PC-9 (cell line): Measurements from ENCODE around the gene KLHDC1. TPM values are rescaled to one million over a fixed set of nuclear protein-coding genes. Genes with fewer than 3 reads are reported as not detected.
"Not testable (repeated sequence)": the region's sequence is repeated elsewhere in the genome, so short reads cannot be mapped to it uniquely, and the experiment has no call there.

Experiments
- BruUV-seq: library from RNA; stranded (reverse); fragments of 400-500 nt; replicated peaks from 2 replicates; lab custom pipeline; 2021; lab: Mats Ljungman, UMichigan
- CTCF ChIA-PET: fragments of 300-600 bp; sonication (Branson Sonifier 250); formaldehyde crosslinking; loops from one replicate; lab custom pipeline; 2022; ENCODE audit warnings: antibody characterized with exemption; lab: Charles Lee
- POLR2A ChIA-PET: fragments of 300-600 bp; sonication (Branson Sonifier 250); formaldehyde crosslinking; loops from one replicate; lab custom pipeline; 2022; ENCODE audit warnings: antibody characterized with exemption; ENCODE audit not compliant: unreplicated experiment; lab: Charles Lee
- DNase-seq, 2 experiments: peaks; one replicate each; pipeline versions ENCODE4 v3.0.0 to v3.0.0-alpha.2; 2015 to 2022; ENCODE audit warnings: mixed read lengths in 1 of 2
- H2AFZ ChIP-seq: fragments of 200-600 bp; sonication (generic); 2 replicates; pipeline ENCODE4 v1.8.1; 2017; ENCODE audit warnings: antibody characterized with exemption
- H3F3A ChIP-seq: fragments of 200-600 bp; sonication (generic); 2 replicates; pipeline ENCODE4 v1.8.1; 2017; ENCODE audit warnings: antibody characterized with exemption, mild to moderate bottlenecking, low read depth; ENCODE audit not compliant: insufficient read depth
- H3K27ac ChIP-seq: fragments of 200-600 bp; sonication (generic); 2 replicates; pipeline ENCODE4 v1.6.1; 2016; ENCODE audit warnings: mixed run types
- H3K27me3 ChIP-seq: fragments of 200-600 bp; sonication (generic); 2 replicates; pipeline ENCODE4 v1.6.1; 2016; ENCODE audit warnings: low read depth, mixed run types; ENCODE audit not compliant: insufficient read depth
- H3K36me3 ChIP-seq: fragments of 200-600 bp; sonication (generic); 2 replicates; pipeline ENCODE4 v1.6.1; 2016; ENCODE audit warnings: low read depth, mixed run types
- H3K4me1 ChIP-seq: fragments of 200-600 bp; sonication (generic); replicated peaks from 2 replicates; pipeline ENCODE4 v1.6.1; 2016; ENCODE audit warnings: mixed run types; ENCODE audit not compliant: insufficient read depth
- H3K4me2 ChIP-seq: fragments of 200-600 bp; sonication (generic); 2 replicates; pipeline ENCODE4 v1.6.1; 2017; ENCODE audit warnings: mixed run types
- H3K4me3 ChIP-seq: fragments of 200-600 bp; sonication (generic); 2 replicates; pipeline ENCODE4 v1.6.1; 2016; ENCODE audit warnings: mixed run types
- H3K79me2 ChIP-seq: fragments of 200-600 bp; sonication (generic); 2 replicates; pipeline ENCODE4 v1.6.1; 2017; ENCODE audit warnings: low read depth, mixed run types
- H3K9me2 ChIP-seq: fragments of 200-600 bp; sonication (generic); 2 replicates; pipeline ENCODE4 v1.8.1; 2017; ENCODE audit warnings: mild to moderate bottlenecking; ENCODE audit not compliant: insufficient read depth
- H3K9me3 ChIP-seq: fragments of 200-600 bp; sonication (generic); 2 replicates; pipeline ENCODE4 v1.8.1; 2016; ENCODE audit warnings: low read depth; ENCODE audit not compliant: insufficient read depth
- H4K20me1 ChIP-seq: fragments of 200-600 bp; sonication (generic); 2 replicates; pipeline ENCODE4 v1.8.1; 2017; ENCODE audit not compliant: insufficient read depth
- EZH2 ChIP-seq: fragments of 200-600 bp; sonication (generic); IDR thresholded peaks from 2 replicates; pipeline ENCODE4 v1.8.0; 2017; ENCODE audit warnings: antibody characterized with exemption, low read depth
- intact Hi-C: fragments of 100-400 bp; cut with micrococcal nuclease; formaldehyde crosslinking; loops from one replicate; pipeline ENCODE4 v1.10.0; 2022; ENCODE audit not compliant: unreplicated experiment
- total RNA-seq: library from RNA; stranded (reverse); gene quantifications from 2 replicates; pipeline ENCODE4 v1.2.3, GENCODE V29; 2021
- TF ChIP-seq, protein P1 (sequence below): fragments of 200-600 bp; sonication (generic); conservative IDR thresholded peaks from 2 replicates; pipeline ENCODE4 v1.6.1; 2017; ENCODE audit warnings: mixed run types, antibody characterized with exemption, mild to moderate bottlenecking, moderate library complexity

Gene KLHDC1
- total RNA-seq, 1 experiment from 2014 or later, result 1.2 TPM

DNA sequence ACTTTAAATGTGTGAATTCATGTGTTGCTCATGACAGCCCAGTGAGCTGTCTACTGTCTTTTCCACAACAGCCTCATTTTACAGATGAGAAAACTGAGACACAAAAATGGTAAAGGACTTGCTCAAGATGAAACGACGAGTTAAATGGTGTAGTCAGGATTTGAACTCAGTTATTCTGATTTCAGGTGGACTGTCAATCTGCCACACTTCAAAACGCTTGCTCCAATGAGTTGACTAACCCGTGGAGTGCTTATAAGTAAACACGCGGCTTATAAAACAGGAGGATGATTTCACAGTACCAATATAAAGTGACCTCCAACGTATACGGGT lies 4.3 kb upstream of the KLHDC1 start:
- H3K4me1 ChIP-seq, result no peaks in the 10 kb centered on the region
- no peaks in the 10 kb centered on the region for H4K20me1 ChIP-seq
- H3K27me3 ChIP-seq, result no peaks in the 10 kb centered on the region
- intact Hi-C loops, result loop anchor here (1.0 kb wide), 1 partner anchor 79 kb away; no protein-coding TSS in a partner anchor
- no TSS peak for BruUV-seq
- H3K27ac ChIP-seq, result no peak overlapping the region
- ChIA-PET POLR2A (no interaction called here), CTCF (interaction anchor here (1.0 kb wide), 1 partner anchor 55 kb away, joined by 6 read pairs; no protein-coding TSS in a partner anchor)
- H3K9me3 ChIP-seq, result no peaks in the 10 kb centered on the region
- no peak for TF ChIP-seq EZH2
- TF ChIP-seq, protein P1, sequence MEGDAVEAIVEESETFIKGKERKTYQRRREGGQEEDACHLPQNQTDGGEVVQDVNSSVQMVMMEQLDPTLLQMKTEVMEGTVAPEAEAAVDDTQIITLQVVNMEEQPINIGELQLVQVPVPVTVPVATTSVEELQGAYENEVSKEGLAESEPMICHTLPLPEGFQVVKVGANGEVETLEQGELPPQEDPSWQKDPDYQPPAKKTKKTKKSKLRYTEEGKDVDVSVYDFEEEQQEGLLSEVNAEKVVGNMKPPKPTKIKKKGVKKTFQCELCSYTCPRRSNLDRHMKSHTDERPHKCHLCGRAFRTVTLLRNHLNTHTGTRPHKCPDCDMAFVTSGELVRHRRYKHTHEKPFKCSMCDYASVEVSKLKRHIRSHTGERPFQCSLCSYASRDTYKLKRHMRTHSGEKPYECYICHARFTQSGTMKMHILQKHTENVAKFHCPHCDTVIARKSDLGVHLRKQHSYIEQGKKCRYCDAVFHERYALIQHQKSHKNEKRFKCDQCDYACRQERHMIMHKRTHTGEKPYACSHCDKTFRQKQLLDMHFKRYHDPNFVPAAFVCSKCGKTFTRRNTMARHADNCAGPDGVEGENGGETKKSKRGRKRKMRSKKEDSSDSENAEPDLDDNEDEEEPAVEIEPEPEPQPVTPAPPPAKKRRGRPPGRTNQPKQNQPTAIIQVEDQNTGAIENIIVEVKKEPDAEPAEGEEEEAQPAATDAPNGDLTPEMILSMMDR, result no peak
- peaks cover 18% of the 10 kb centered on the region; the same call in 1 of the 2 replicates for H3F3A ChIP-seq
- H2AFZ ChIP-seq, result peak overlapping the region; percentile 85; the same call in 1 of the 2 replicates
- DNase-seq, result no peak
- H3K4me3 ChIP-seq, result no peak overlapping the region
- H3K9me2 ChIP-seq, result no peaks in the 10 kb centered on the region
- H3K79me2 ChIP-seq, result 0 out of 2 replicates have a peak, but pooled peaks cover 8% of the 10 kb centered on the region
- H3K4me2 ChIP-seq, result peak overlapping the region; percentile 83; the same call in 1 of the 2 replicates
- H3K36me3 ChIP-seq, result no peaks in the 10 kb centered on the region

DNA sequence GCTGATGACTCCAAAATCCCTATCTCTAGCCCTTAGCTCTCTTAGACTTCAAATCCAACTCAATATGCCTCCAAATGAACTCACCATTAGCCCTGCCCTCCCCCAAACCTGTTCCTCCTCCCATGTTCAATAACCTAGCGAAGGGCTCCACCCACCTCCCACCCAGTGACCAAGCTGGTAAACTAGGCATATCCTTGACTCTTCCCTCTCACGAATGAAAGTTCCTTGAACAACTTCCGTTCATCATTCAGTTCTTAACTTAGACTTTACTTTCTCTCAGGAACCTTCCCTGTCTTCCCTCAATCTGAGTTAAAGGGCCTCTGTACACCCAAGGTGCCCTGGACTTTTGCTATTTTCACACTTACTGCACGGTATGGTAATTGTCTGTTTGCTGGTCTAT lies 1.9 kb upstream of the KLHDC1 start:
- Histone ChIP-seq H4K20me1 (no peaks in the 10 kb centered on the region), H2AFZ (no peak overlapping the region), H3K27me3 (no peaks in the 10 kb centered on the region), H3K9me2 (no peaks in the 10 kb centered on the region), H3K36me3 (no peaks in the 10 kb centered on the region), H3F3A (peaks cover 18% of the 10 kb centered on the region; the same call in 1 of the 2 replicates), H3K79me2 (0 out of 2 replicates have a peak, but pooled peaks cover 8% of the 10 kb centered on the region), H3K4me3 (no peak overlapping the region), H3K4me2 (no peak overlapping the region), H3K9me3 (no peaks in the 10 kb centered on the region), H3K4me1 (no peaks in the 10 kb centered on the region), H3K27ac (no peak overlapping the region)
- intact Hi-C loops, result no loop called here
- no TSS peak for BruUV-seq
- POLR2A ChIA-PET, result no interaction called here
- CTCF ChIA-PET, result no interaction called here
- no peak for DNase-seq
- TF ChIP-seq, protein P1, result no peak

DNA sequence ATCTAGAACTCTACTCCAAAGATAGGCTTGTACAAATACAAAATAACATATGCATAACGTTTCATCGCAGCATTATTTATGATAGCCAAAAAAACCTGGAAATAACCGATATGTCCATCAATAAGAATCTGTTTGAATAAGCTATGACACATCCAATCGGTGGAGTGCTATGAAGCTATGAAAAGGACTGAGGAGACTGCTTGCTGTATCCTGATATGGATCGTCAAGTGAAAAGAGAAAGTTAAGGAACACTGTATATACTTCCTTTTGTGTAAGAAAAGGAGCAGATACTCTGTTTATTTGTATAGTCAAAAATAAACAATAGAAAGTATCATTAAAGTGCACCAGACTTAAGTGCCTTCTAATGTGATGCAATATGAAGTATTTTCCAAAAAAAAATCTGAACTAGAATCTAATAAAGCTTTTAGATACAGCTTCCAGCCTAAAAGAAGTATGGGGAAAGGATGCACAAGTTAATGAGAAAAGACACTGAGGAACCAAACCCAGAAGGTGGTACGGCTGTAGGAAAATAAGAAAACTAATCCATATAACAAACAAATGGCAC lies 645 bp upstream of the KLHDC1 start:
- no peaks in the 10 kb centered on the region for H3K9me2 ChIP-seq
- TF ChIP-seq, protein P1, result no peak
- no peak for TF ChIP-seq EZH2
- H3K4me2 ChIP-seq, result peak overlapping the region; percentile 74
- no peaks in the 10 kb centered on the region for H3K27me3 ChIP-seq
- H3K36me3 ChIP-seq, result no peaks in the 10 kb centered on the region
- no peaks in the 10 kb centered on the region for H3K4me1 ChIP-seq
- H4K20me1 ChIP-seq, result no peaks in the 10 kb centered on the region
- H3K4me3 ChIP-seq, result peak overlapping the region; percentile 73
- H3F3A ChIP-seq, result peaks cover 18% of the 10 kb centered on the region; the same call in 1 of the 2 replicates
- peak overlapping the region; percentile 94 for H2AFZ ChIP-seq
- H3K79me2 ChIP-seq, result no peaks in the 10 kb centered on the region
- ChIA-PET POLR2A (interaction anchor here (0.6 kb wide), 1 partner anchor 58 kb away, joined by 5 read pairs; no protein-coding TSS in a partner anchor), CTCF (interaction anchor here (0.6 kb wide), 1 partner anchor 55 kb away, joined by 3 read pairs; no protein-coding TSS in a partner anchor)
- no TSS peak for BruUV-seq
- intact Hi-C loops, result no loop called here
- no peaks in the 10 kb centered on the region for H3K9me3 ChIP-seq
- no peak overlapping the region for H3K27ac ChIP-seq
- DNase-seq, result no peak

DNA sequence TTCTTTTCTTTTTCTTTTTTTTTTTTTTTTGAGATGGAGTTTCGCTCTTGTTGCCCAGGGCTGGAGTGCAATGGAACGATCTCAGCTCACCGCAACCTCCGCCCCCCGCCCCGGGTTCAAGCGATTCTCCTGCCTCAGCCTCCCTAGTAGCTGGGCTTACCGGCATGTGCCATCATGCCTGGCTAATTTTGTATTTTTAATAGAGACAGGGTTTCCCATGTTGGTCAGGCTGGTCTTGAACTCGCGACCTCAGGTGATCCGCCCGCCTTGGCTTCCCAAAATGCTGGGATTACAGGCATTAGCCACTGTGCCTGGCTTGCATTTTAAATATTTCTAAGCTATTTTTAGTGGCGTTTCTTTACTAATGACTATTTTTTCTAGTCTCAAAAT lies 810 bp downstream of the KLHDC1 start:
- H4K20me1 ChIP-seq, CTCF ChIA-PET, H3K9me3 ChIP-seq, H3K9me2 ChIP-seq, H3K4me1 ChIP-seq, H3K27me3 ChIP-seq, BruUV-seq, H3K79me2 ChIP-seq, H3K27ac ChIP-seq, POLR2A ChIA-PET, H3K36me3 ChIP-seq: not testable (repeated sequence)
- H2AFZ ChIP-seq, result peak overlapping the region; percentile 68; the same call in 1 of the 2 replicates
- intact Hi-C loops, result loop anchor here (1.0 kb wide), 1 partner anchor 74 kb away; no protein-coding TSS in a partner anchor
- H3K4me2 ChIP-seq, result peak overlapping the region; percentile 74
- peaks cover 18% of the 10 kb centered on the region; the same call in 1 of the 2 replicates for H3F3A ChIP-seq
- DNase-seq, result peak in 1 of 2 experiments; percentile 7
- H3K4me3 ChIP-seq, result peak overlapping the region; percentile 73; the same call in 1 of the 2 replicates
